H9 (cell line): Measurements from ENCODE around the gene TIRAP. TPM values are rescaled to one million over a fixed set of nuclear protein-coding genes. Genes with fewer than 3 reads are reported as not detected.
A peak's percentile ranks its signal among the peaks of the same experiment; 100 is the strongest.

Experiments used
- DNase-seq: peaks from one replicate; pipeline ENCODE4 v3.0.0-alpha.2; 2017
- H2AFZ ChIP-seq: one replicate; pipeline ENCODE4 v1.6.1; 2013; ENCODE audit warnings: mild to moderate bottlenecking, low read length, control low read depth, moderate library complexity
- H2AK5ac ChIP-seq: 2 replicates; pipeline ENCODE4 v1.6.1; 2013; ENCODE audit warnings: low read length, control low read depth, mixed read lengths; ENCODE audit not compliant: insufficient read length
- H2BK120ac ChIP-seq: one replicate; pipeline ENCODE4 v1.6.1; 2013; ENCODE audit warnings: low read depth, mild to moderate bottlenecking, low read length, control low read depth, inconsistent platforms; ENCODE audit not compliant: poor library complexity, severe bottlenecking
- H2BK12ac ChIP-seq: 2 replicates; pipeline ENCODE4 v1.6.1; 2013; ENCODE audit warnings: low read length, control low read depth, mixed read lengths, low read depth; ENCODE audit not compliant: insufficient read length
- H2BK15ac ChIP-seq: 2 replicates; pipeline ENCODE4 v1.6.1; 2013; ENCODE audit warnings: low read depth, low read length, control low read depth
- H2BK20ac ChIP-seq: one replicate; pipeline ENCODE4 v1.6.1; 2013; ENCODE audit warnings: low read depth, mild to moderate bottlenecking, low read length, control low read depth, inconsistent platforms; ENCODE audit not compliant: poor library complexity, severe bottlenecking
- H2BK5ac ChIP-seq: 2 replicates; pipeline ENCODE4 v1.6.1; 2013; ENCODE audit warnings: low read length, control low read depth, mixed read lengths; ENCODE audit not compliant: insufficient read length
- H3K14ac ChIP-seq: 2 replicates; pipeline ENCODE4 v1.6.1; 2013; ENCODE audit warnings: low read length, control low read depth; ENCODE audit not compliant: insufficient read depth
- H3K18ac ChIP-seq: 2 replicates; pipeline ENCODE4 v1.6.1; 2013; ENCODE audit warnings: low read depth, mild to moderate bottlenecking, mixed read lengths, low read length, control low read depth; ENCODE audit not compliant: insufficient read length
- H3K23ac ChIP-seq: 2 replicates; pipeline ENCODE4 v1.6.1; 2013; ENCODE audit warnings: low read length, control low read depth, mixed read lengths, low read depth; ENCODE audit not compliant: insufficient read length
- H3K23me2 ChIP-seq: 2 replicates; pipeline ENCODE4 v1.6.1; 2013; ENCODE audit warnings: low read depth, mild to moderate bottlenecking, mixed read lengths, low read length, control low read depth; ENCODE audit not compliant: insufficient read length, poor library complexity, severe bottlenecking
- H3K27ac ChIP-seq: 2 replicates; pipeline ENCODE4 v1.5.1; 2013; ENCODE audit warnings: low read length, control low read depth, mixed read lengths, low read depth; ENCODE audit not compliant: insufficient read length
- H3K27me3 ChIP-seq: 2 replicates; pipeline ENCODE4 v1.6.1; 2013; ENCODE audit warnings: low read length, control low read depth, inconsistent platforms; ENCODE audit not compliant: insufficient read depth
- H3K4ac ChIP-seq: 2 replicates; pipeline ENCODE4 v1.6.1; 2013; ENCODE audit warnings: low read depth, mild to moderate bottlenecking, control low read depth, inconsistent platforms, low read length, moderate library complexity
- H3K4me1 ChIP-seq: 2 replicates; pipeline ENCODE4 v1.6.1; 2013; ENCODE audit warnings: low read length, control low read depth, inconsistent platforms; ENCODE audit not compliant: insufficient read depth
- H3K4me2 ChIP-seq: 2 replicates; pipeline ENCODE4 v1.6.1; 2013; ENCODE audit warnings: low read length, control low read depth, mixed read lengths; ENCODE audit not compliant: insufficient read length, insufficient read depth
- H3K56ac ChIP-seq: 2 replicates; pipeline ENCODE4 v1.6.1; 2013; ENCODE audit warnings: low read depth, mild to moderate bottlenecking, mixed read lengths, low read length, control low read depth; ENCODE audit not compliant: insufficient read length
- H3K79me1 ChIP-seq: 2 replicates; pipeline ENCODE4 v1.6.1; 2013; ENCODE audit warnings: low read depth, mild to moderate bottlenecking, moderate library complexity, low read length, control low read depth, inconsistent platforms; ENCODE audit not compliant: insufficient read depth, poor library complexity, severe bottlenecking
- H3K79me2 ChIP-seq: 2 replicates; pipeline ENCODE4 v1.6.1; 2013; ENCODE audit warnings: low read length, control low read depth, inconsistent platforms; ENCODE audit not compliant: insufficient read depth
- H3K9ac ChIP-seq: 2 replicates; pipeline ENCODE4 v1.6.1; 2013; ENCODE audit warnings: low read length, control low read depth, mixed read lengths; ENCODE audit not compliant: insufficient read length; ENCODE audit errors: extremely low read depth
- H3K9me3 ChIP-seq: one replicate; pipeline ENCODE4 v1.6.1; 2013; ENCODE audit warnings: low read depth, low read length, inconsistent platforms; ENCODE audit not compliant: control insufficient read depth
- H3T11ph ChIP-seq: one replicate; pipeline ENCODE4 v1.6.1; 2013; ENCODE audit warnings: mild to moderate bottlenecking, low read length, control low read depth, inconsistent platforms
- H4K20me1 ChIP-seq: one replicate; pipeline ENCODE4 v1.6.1; 2013; ENCODE audit not compliant: control insufficient read depth, insufficient read length, insufficient read depth
- H4K5ac ChIP-seq: 2 replicates; pipeline ENCODE4 v1.6.1; 2013; ENCODE audit warnings: low read depth, mild to moderate bottlenecking, mixed read lengths, low read length, control low read depth; ENCODE audit not compliant: insufficient read length
- H4K8ac ChIP-seq: replicated peaks from 2 replicates; pipeline ENCODE4 v1.6.1; 2013; ENCODE audit warnings: low read length, control low read depth, mixed read lengths, low read depth; ENCODE audit not compliant: insufficient read length
- H4K91ac ChIP-seq: 2 replicates; pipeline ENCODE4 v1.6.1; 2013; ENCODE audit warnings: low read depth, mild to moderate bottlenecking, moderate library complexity, mixed read lengths, low read length, control low read depth; ENCODE audit not compliant: insufficient read length
- H3K27ac Mint-ChIP-seq, 3 experiments: 2 replicates in 2 of 3; 3 replicates in 1 of 3; pipeline ENCODE4 v1.8.0; 2020 to 2021; ENCODE audit warnings: mixed read lengths in 3 of 3, mild to moderate bottlenecking in 1 of 3, moderate library complexity in 1 of 3
- H3K27me3 Mint-ChIP-seq: 2 replicates; pipeline ENCODE4 v1.8.0; 2021; ENCODE audit warnings: low read depth, mild to moderate bottlenecking, moderate library complexity, mixed read lengths
- H3K36me3 Mint-ChIP-seq, 3 experiments: 2 replicates in 2 of 3; 3 replicates in 1 of 3; pipeline ENCODE4 v1.8.0; 2020 to 2021; ENCODE audit warnings: low read depth in 3 of 3, mixed read lengths in 3 of 3; ENCODE audit not compliant: insufficient read depth in 1 of 3
- H3K4me1 Mint-ChIP-seq, 2 experiments: 2 replicates each; pipeline ENCODE4 v1.8.0; 2020; ENCODE audit warnings: mixed read lengths in 2 of 2
- H3K4me3 Mint-ChIP-seq, 2 experiments: 2 replicates in 1 of 2; 3 replicates in 1 of 2; pipeline ENCODE4 v1.8.0; 2020 to 2021; ENCODE audit warnings: mild to moderate bottlenecking in 2 of 2, mixed read lengths in 2 of 2, moderate library complexity in 1 of 2
- H3K9me3 Mint-ChIP-seq, 2 experiments: 2 replicates in 1 of 2; 3 replicates in 1 of 2; pipeline ENCODE4 v1.8.0; 2020; ENCODE audit warnings: mild to moderate bottlenecking in 2 of 2, mixed read lengths in 2 of 2, moderate library complexity in 1 of 2
- WGBS: extraction: QIAGEN DNeasy Blood & Tissue Kit; methylation state at CpG from one replicate; pipeline ENCODE4 v1.1.7; 2013; ENCODE audit warnings: missing lambda C conversion rate, low lambda C conversion rate, mixed read lengths; ENCODE audit not compliant: insufficient read length; ENCODE audit errors: extremely low coverage; 5-methylcytosine and 5-hydroxymethylcytosine counted together
- total RNA-seq: library from RNA; stranded (reverse); gene quantifications from 2 replicates; pipeline ENCODE4 v1.2.1, GENCODE V29; 2021
- TF ChIP-seq, protein P1 (sequence below): fragments of 200-600 bp; sonication (generic); conservative IDR thresholded peaks from 3 replicates; pipeline ENCODE4 v1.8.0; 2021; ENCODE audit warnings: antibody characterized with exemption, mild to moderate bottlenecking

The TIRAP gene
- total RNA-seq, 1 experiment from 2014 or later: 7.0 TPM

GRCh38 chr11:126304457-126305075 is 21.7 kb downstream of the TIRAP start:
- H2AK5ac ChIP-seq: no peak overlapping the region
- H3K27me3 ChIP-seq: no peaks in the 10 kb centered on the region
- no peak overlapping the region for H3K23ac ChIP-seq
- no peak overlapping the region for H3K56ac ChIP-seq
- no peaks in the 10 kb centered on the region for H4K20me1 ChIP-seq
- H3K27ac Mint-ChIP-seq: peak overlapping the region; percentile 95 to 98 (median 97); a peak in 6 of 7 replicates
- no peak overlapping the region for H4K5ac ChIP-seq
- H3K4ac ChIP-seq: no peak overlapping the region
- no peaks in the 10 kb centered on the region for H3K79me2 ChIP-seq
- H3K79me1 ChIP-seq: no peaks in the 10 kb centered on the region
- H2BK12ac ChIP-seq: no peak overlapping the region
- H3K23me2 ChIP-seq: peaks cover 7% of the 10 kb centered on the region
- H3K4me2 ChIP-seq: peak overlapping the region; percentile 74
- H3K18ac ChIP-seq: no peak overlapping the region
- H3K36me3 Mint-ChIP-seq: peaks cover 14 to 40% (median 31%) of the 10 kb centered on the region in 3 experiments; a peak in 6 of 7 replicates
- H3K27me3 Mint-ChIP-seq: no peaks in the 10 kb centered on the region
- no peak overlapping the region for H2AFZ ChIP-seq
- H2BK15ac ChIP-seq: no peak overlapping the region
- peak overlapping the region; percentile 81 to 88 for H3K4me3 Mint-ChIP-seq
- no peak overlapping the region for H2BK120ac ChIP-seq
- H3K9me3 Mint-ChIP-seq: no peaks in the 10 kb centered on the region
- H4K91ac ChIP-seq: no peak overlapping the region
- no peak overlapping the region for H2BK20ac ChIP-seq
- WGBS: no CpG with 5 or more reads among the region's 12 CpGs
- DNase-seq: no peak
- peaks cover 3% of the 10 kb centered on the region; the same call in 1 of the 2 replicates for H3K4me1 ChIP-seq
- no peak overlapping the region for H3K14ac ChIP-seq
- peaks cover 10 to 18% of the 10 kb centered on the region in 2 experiments for H3K4me1 Mint-ChIP-seq
- TF ChIP-seq, protein P1, sequence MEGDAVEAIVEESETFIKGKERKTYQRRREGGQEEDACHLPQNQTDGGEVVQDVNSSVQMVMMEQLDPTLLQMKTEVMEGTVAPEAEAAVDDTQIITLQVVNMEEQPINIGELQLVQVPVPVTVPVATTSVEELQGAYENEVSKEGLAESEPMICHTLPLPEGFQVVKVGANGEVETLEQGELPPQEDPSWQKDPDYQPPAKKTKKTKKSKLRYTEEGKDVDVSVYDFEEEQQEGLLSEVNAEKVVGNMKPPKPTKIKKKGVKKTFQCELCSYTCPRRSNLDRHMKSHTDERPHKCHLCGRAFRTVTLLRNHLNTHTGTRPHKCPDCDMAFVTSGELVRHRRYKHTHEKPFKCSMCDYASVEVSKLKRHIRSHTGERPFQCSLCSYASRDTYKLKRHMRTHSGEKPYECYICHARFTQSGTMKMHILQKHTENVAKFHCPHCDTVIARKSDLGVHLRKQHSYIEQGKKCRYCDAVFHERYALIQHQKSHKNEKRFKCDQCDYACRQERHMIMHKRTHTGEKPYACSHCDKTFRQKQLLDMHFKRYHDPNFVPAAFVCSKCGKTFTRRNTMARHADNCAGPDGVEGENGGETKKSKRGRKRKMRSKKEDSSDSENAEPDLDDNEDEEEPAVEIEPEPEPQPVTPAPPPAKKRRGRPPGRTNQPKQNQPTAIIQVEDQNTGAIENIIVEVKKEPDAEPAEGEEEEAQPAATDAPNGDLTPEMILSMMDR: no peak
- H2BK5ac ChIP-seq: no peak overlapping the region
- no peaks in the 10 kb centered on the region for H3K9me3 ChIP-seq
- H3K9ac ChIP-seq: peak overlapping the region; percentile 33
- no peak overlapping the region for H4K8ac ChIP-seq
- H3K27ac ChIP-seq: no peak overlapping the region
- H3T11ph ChIP-seq: no peak overlapping the region
